Effector memory CD8-positive, alpha-beta T cell (primary cell): ENCODE measurements around the gene C6.

ENCODE experiments used
- ATAC-seq: fragments of 150-1000 bp; cut with Tn5 transposase; replicated peaks from 2 replicates; pipeline ENCODE4 v1.10.0; 2021; ENCODE audit warnings: mild to moderate bottlenecking, moderate library complexity
- DNase-seq, 3 experiments: peaks; one replicate each; pipeline ENCODE4 v3.0.0; 2021
- H3K27ac Mint-ChIP-seq, 2 donors: one replicate each; pipeline ENCODE4 v1.8.0; 2022; ENCODE audit warnings: mild to moderate bottlenecking in 2 of 2, mixed read lengths in 2 of 2, moderate library complexity in 2 of 2
- H3K27me3 Mint-ChIP-seq, 2 donors: one replicate each; pipeline ENCODE4 v1.8.0; 2022; ENCODE audit warnings: mixed read lengths in 2 of 2
- H3K36me3 Mint-ChIP-seq: one replicate; pipeline ENCODE4 v1.8.0; 2022; ENCODE audit warnings: mild to moderate bottlenecking, moderate library complexity, mixed read lengths; ENCODE audit not compliant: insufficient read depth
- H3K4me1 Mint-ChIP-seq, 2 donors: one replicate each; pipeline ENCODE4 v1.8.0; 2022; ENCODE audit warnings: low read depth in 2 of 2, mixed read lengths in 2 of 2
- H3K4me3 Mint-ChIP-seq, 2 donors: one replicate each; pipeline ENCODE4 v1.8.0; 2022; ENCODE audit warnings: mild to moderate bottlenecking in 2 of 2, mixed read lengths in 2 of 2, moderate library complexity in 2 of 2
- H3K9me3 Mint-ChIP-seq, 2 donors: one replicate each; pipeline ENCODE4 v1.8.0; 2022; ENCODE audit warnings: mixed read lengths in 2 of 2

Gene C6

DNA sequence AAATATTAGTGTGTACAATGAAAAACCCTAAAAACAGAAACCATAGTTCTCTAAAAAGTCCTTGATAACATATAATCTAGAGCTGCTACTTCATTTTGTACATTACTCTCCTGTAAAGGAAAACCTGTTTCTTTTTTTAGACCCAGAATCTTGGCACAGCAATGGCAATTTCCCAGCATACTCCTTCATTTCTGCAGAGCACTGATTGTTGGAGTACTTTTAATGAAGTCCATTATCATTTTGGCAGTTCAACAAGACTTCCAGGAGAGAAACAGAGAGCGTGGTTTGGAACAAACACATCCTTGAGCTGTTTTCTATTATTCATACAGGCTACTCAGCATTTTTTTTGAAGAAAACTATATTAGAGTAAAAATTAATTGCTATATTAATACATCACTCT, 119.5 kb downstream of the C6 start:
- Mint-ChIP-seq H3K4me3 (no peak overlapping the region), H3K36me3 (no peaks in the 10 kb centered on the region), H3K27me3 (no peaks in the 10 kb centered on the region), H3K4me1 (no peaks in the 10 kb centered on the region), H3K27ac (no peak overlapping the region), H3K9me3 (peaks cover 0 to 2% of the 10 kb centered on the region in 2 donors)
- DNase-seq, result no peak
- no peak for ATAC-seq
